HS-27A (cell line): ENCODE results near the gene PSPC1.

Source experiments
- DNase-seq: peaks from one replicate; pipeline ENCODE4 v3.0.0-alpha.2; 2012; ENCODE audit warnings: low read depth, missing footprints

PSPC1 gene

DNA sequence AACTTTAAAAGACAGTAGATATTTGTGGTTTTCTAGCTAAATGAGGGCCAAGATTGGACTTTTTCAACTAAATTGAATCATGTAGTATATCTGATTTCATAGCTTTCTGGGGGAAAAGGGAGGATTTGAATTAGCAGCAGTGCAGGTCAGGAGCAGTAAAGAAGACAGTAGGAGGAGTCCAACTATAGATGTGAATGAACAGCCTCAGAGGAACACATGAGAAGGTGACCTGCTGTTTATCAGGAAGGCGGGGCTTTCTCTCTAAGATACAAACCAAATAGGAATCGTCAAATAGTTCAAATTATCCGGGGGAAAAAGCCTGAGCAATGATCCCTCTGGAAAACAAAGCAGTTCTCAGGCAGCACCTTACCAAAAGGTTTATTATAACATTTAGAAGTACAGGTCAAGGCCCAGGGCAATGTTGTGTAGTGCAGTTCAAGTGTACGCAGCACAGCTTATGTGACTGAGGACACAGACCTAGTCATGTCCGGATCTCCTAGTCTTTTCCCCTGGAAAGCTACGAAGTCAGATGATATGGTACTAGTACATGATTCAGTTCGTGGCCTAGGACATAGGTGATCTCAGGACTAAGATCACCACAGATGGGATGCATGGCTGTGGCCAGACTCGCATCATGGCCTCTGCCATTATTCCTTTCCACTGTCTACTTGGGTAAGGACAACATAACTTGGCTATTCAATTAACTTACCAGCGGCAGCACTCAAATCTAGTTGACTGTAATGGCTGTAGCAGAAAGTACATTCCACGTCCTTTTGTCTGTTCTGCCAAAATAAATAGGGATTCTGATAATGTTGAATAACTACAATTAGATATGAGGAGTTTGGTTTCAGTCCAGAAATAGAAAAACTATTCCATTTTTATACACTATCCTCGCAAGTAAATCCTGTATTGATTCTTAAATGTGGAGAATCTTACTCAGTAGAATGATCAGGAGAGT lies 109.0 kb downstream of the PSPC1 start:
- DNase-seq = no peak

DNA sequence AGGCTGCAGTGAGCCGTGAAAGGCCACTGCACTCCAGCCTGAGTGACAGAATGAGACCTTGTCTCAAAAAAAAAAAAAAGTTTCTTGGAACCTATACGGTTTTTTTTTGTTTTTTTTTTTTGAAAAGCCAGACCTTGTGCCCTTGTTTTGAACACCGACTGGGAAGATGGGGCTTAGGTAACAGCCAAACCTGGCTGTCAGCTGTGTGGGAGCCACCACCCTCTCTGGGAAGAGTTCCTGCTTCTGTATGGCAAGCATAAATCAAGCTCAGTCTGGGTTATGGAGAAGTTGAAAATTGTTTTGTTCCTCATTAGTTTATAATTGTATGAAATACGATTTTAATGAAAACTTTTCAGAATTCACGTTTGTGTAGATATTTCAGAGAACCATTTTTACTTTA lies 109.8 kb downstream of the PSPC1 start:
- DNase-seq = no peak

DNA sequence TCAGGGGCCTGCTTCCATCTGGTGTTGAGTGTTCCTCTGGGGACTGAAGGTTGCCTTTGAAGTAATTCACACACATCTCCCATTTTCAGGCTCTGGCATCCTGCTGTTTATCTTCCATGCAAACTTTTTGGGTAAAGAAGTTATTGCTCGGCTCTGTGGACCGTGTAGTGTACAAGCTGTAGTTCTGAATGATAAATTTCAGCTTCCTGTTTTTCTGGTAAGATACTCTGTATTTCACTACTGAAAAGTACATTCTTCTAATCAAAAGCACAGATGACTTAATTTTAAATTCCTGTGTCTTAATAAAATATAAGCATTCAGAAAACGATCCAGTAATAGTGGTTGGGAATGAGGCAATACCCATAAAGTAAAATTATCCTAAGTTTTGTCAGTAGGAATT lies 112.6 kb downstream of the PSPC1 start:
- DNase-seq = no peak

DNA sequence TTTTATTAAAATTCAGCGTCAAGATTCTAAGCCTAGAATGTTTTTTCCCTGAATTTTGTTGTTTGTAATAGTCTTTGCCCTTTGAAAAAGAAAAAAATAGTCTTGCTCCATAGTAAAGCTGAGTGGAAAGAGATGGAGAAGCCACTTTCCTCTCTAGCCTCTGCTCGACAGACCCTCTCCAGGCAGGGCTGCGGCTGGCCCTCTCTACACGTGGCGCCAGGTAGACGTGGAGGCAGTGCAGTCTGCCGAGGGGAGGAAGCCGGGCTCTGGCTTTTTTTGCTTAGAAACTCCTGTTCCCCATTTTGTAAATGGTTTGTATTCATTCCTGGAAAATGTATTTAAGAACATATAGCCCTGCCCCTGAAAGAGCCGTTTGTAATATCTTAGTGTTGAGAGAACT lies 114.0 kb downstream of the PSPC1 start:
- no peak for DNase-seq

DNA sequence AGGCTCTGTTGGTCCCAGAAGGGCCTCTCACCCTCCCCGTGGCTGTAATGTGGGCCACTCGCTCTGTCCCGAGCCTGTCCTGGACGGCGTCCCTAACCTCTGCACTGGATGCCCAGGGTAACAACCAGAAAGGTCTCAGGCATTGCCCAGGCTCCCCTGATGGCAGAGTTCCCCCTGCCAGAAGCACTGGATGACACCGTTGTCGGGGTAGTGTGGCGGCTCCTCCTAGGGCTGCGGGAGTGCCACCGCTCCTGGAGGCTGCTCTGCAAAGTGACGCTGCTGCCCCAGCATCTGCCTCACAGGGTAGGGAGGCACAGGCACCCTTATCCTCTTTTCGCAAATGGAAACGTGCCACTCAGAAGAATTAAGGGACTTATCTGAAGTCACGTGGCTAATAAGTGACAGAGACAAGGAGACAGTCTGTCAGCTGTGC lies 117.3 kb downstream of the PSPC1 start:
- no peak for DNase-seq

DNA sequence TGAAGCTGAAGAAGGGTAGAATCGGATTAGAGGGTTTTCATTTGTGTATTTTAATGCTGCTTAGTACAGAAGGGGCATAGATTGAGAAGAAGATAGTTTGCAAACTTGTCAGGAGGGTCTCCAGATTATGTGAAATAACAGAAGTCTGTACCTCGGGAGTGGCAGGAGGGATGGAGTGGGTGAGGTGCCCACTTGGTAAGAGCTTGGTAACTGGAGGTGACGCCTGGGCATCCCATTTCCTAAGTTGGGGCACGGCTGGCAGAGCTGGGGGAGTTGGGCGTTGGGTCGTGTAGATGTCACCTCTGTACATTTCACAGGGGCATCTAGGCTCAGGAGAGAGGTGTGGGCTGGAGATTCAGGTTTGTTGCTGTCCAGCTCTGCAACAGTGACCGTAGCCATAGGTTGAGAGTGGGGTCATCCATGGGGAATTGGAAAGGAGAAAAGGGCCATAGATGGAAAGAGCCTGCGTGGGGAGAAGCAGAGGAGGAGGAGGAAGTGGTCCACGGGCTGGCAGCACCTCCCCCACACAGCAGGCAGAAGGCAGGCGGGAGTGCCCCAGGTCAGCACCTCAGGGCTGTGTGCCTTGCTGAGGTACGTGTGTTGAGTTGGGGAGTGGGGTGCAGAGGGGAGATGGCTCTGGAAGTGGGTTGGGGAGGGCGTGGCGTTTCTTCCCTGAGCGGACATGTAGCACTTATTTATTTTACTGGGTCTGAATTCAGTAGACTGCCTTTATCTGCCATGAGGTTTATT lies 118.1 kb downstream of the PSPC1 start:
- DNase-seq = no peak

DNA sequence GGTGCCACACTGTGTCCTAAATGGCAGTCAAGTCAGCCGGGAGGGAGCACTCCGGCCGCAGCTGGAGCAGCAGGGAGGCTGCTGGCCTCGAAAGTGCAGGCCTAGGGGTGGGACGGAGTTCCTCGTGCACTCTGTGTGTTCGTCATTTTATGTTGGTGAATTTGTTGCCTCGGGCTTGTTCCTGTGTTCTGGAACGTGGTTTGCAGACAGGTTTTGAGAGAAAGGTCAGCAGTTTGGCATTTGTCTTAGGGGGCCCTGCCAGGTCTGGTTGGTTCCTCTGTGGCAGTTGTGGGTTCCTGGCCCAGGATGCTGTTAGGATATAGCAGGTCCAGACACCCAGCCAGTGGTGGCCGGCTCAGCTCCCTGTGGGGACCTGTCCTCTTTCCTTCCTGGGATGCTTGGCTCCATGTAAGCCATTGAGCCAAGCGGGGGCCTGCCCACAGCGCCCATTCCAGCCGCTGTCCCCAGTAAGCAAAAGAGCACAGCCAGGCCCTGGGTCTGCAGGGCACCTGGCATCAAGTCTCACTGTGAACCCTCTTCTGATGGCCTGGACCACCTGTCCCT lies 119.2 kb downstream of the PSPC1 start:
- no peak for DNase-seq

DNA sequence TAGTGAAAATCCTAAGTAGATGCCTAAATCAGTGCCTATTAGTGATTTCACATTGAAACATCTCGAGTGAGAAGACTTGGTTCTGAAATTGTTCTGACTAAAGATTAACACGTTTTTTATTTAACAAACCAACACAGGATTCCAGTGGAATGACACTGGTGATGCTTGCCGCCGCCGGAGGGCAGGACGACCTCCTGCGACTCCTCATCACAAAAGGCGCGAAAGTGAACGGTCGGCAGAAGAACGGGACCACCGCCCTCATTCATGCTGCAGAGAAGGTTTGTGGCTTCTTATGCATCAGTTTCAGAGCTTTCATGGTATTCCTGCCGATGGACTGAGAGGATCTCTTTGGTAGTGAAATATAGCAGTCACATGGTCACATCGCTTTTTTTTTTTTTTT lies 121.2 kb downstream of the PSPC1 start:
- no peak for DNase-seq

DNA sequence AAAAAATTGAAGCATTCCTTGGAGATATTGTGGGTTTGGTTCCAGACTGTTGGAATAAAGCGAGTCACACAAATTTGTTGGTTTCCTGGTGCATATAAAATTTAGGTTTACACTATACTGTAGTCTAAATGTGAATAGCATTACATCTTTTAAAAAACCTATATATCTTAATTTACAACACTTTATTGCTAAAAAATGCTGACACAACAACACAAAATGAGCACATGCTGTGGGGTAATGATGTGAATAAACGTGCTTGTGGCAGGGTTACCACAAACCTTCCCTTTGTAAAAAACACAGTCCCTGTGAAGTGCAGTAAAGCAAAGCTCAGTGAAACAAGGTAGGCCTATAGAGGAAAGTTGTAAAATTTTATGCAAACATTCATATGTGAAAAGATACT lies 121.6 kb downstream of the PSPC1 start:
- DNase-seq = no peak

DNA sequence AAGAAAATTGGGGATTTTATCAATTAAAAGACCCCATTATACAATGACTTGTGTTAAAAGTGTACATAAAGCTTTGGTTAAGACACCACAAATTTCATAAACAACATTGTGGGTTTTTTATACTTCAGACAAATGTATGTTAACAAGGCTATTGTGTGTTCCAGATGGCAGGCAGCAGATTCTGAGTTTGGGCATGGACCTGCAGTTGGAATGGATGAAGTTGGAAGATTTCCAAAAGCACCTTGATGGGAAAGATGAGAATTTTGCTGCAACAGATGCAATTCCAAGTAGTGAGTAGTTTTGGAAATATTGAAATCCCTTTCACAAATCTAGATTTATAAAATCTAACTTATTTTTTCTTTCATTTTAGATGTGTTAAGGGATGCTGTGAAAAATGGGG lies 123.9 kb downstream of the PSPC1 start:
- no peak for DNase-seq

DNA sequence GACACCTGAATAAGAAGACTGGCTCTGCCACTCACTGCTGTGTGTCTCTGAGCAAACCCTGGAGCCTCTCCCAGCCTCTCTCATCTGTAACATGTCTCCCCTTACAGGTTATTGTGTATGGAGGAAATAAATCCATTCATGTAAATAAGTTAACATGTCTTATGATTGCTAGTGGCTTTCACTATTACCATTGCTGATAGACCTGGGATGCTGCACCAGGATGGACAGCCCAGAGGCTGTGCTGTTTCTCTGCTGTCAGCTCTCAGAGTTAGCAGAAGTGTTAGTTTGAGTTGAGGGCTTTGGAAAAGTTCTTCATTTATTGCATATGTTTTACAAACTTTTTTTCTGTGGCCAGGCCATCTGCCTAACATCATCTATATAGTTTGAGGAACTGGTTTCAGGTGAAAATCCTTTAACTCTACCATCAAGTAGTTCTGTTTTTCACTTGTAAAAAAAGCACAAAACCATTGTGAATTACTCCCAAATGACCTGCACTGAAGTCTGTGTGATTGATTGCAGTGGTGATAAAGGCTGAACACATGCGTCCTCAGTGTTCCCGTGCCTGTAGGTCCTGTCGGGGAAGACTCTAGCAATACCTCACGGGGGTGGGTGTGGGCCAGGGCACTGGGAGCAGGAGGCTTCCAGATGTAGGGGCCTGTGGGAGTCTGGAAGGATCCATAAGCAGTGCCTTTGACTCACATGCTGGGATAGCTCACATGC lies 124.7 kb downstream of the PSPC1 start:
- no peak for DNase-seq
